Measurements from ENCODE around the gene YAF2.

Gene YAF2

GRCh38 chr12:42238240-42239140 lies at the start of gene YAF2:
Gene YAF2, minus strand, starts transcription at chr12:42238248. Its CDS starts 68 bp downstream, at chr12:42238180.
- peak; percentile 89 for DNase-seq

GRCh38 chr12:42286741-42287140 lies 48.7 kb upstream of the YAF2 start:
- no peak for DNase-seq

- no peak for DNase-seq
These were observed 47.4 kb upstream of the YAF2 start for GRCh38 chr12:42285431-42285830.

- no peak for DNase-seq
These were observed 46.8 kb upstream of the YAF2 start for GRCh38 chr12:42284876-42285275.

- DNase-seq, result no peak
These were observed 46.1 kb upstream of the YAF2 start for GRCh38 chr12:42284157-42284556.

GRCh38 chr12:42283739-42284138 lies 45.7 kb upstream of the YAF2 start:
- no peak for DNase-seq

- no peak for DNase-seq
These were observed 44.2 kb upstream of the YAF2 start for GRCh38 chr12:42282294-42282693.

GRCh38 chr12:42281844-42282243 lies 43.8 kb upstream of the YAF2 start:
- DNase-seq, result no peak

GRCh38 chr12:42281278-42281677 lies 43.2 kb upstream of the YAF2 start:
- DNase-seq, result no peak

- no peak for DNase-seq
These were observed 40.1 kb upstream of the YAF2 start for GRCh38 chr12:42278128-42278510.

- no peak for DNase-seq
These were observed 39.5 kb upstream of the YAF2 start for GRCh38 chr12:42277396-42278127.

- DNase-seq, result no peak
These were observed 37.5 kb upstream of the YAF2 start for GRCh38 chr12:42275499-42275898.

GRCh38 chr12:42273706-42274105 lies 35.7 kb upstream of the YAF2 start:
- DNase-seq, result no peak

GRCh38 chr12:42270596-42270995 lies 32.5 kb upstream of the YAF2 start:
- no peak for DNase-seq

- DNase-seq, result no peak
These were observed 29.6 kb upstream of the YAF2 start for GRCh38 chr12:42267413-42268190.

- DNase-seq, result no peak
These were observed 28.7 kb upstream of the YAF2 start for GRCh38 chr12:42266579-42267230.

GRCh38 chr12:42262271-42262670 lies 24.2 kb upstream of the YAF2 start:
- DNase-seq, result peak; percentile 8

- no peak for DNase-seq
These were observed 23.7 kb upstream of the YAF2 start for GRCh38 chr12:42261708-42262107.

- no peak for DNase-seq
These were observed 22.5 kb upstream of the YAF2 start for GRCh38 chr12:42260518-42260917.

GRCh38 chr12:42259699-42260098 lies 21.7 kb upstream of the YAF2 start:
- DNase-seq, result no peak

GRCh38 chr12:42255866-42256261 lies 17.8 kb upstream of the YAF2 start:
- no peak for DNase-seq

- DNase-seq, result no peak
These were observed 17.3 kb upstream of the YAF2 start for GRCh38 chr12:42255221-42255865.

Measured in EL (cell line).